ENCODE data around the gene MED7. TPM values are rescaled to one million over a fixed set of nuclear protein-coding genes. Genes with fewer than 3 reads are reported as not detected.
A peak's percentile ranks its signal among the peaks of the same experiment; 100 is the strongest.

The MED7 gene
- total and polyA plus RNA-seq, 2 of the 4 experiments (the other 2 are of a cell fraction), result 8.6 to 9.0 TPM

DNA sequence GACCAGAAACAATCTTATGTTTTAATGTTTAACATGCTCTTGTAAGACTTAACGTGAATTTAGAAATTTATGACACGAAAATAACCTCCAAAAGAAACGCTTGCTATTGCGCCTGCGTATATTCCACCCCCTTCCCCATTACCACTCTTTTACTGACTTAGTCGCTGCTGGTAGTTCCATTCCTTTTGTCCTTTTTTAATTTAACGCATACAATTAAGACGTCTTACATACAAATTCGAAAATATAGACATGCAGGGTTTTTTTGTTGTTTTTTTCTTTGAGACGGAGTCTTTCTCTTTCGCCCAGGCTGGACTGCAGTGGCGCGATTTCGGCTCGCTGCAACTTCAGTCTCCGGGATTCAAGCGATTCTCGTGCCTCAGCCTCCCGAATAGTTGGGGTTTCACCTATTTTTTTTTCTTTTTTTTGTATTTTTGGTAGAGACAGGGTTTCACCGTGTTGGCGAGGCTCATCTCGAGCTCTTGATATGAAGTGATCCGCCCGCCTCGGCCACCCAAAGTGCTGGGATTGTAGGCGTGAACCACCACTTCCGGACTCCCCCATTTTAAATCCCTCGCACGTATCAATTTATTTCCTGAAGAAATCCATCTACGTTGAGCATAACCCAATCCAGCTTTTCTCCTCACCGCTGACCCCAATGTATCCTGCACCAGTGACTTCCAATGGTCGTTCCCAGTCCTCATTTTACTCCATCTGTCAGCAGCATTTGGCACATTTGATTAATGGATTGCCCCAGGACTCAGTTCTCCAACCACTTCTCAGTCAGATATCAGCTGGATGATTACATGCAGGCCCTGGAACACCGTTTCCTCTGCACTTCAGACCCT lies 684 bp upstream of the MED7 start:
- peak overlapping the region; percentile 81 for H3K56ac ChIP-seq (ENCODE audit: extremely low read depth, insufficient read depth, low read length)
- peak overlapping the region; percentile 76 for H3K27ac ChIP-seq (ENCODE audit: insufficient read depth, low read length)
- peak overlapping the region; percentile 99 for H3K23ac ChIP-seq (ENCODE audit: low read depth, low read length)
- H3K14ac ChIP-seq (replicated peaks; ENCODE audit: low read depth, low read length), result peak overlapping the region; percentile 94
- H4K5ac ChIP-seq (ENCODE audit: low read depth, low read length), result peak overlapping the region; percentile 98
- peak overlapping the region; percentile 96 for H2AFZ ChIP-seq (replicated peaks; ENCODE audit: low read length, poor library complexity)
- peak; percentile 6 for DNase-seq
- peak overlapping the region; percentile 94 for H4K91ac ChIP-seq (ENCODE audit: insufficient read depth, low read depth, low read length)
- H4K20me1 ChIP-seq (ENCODE audit: insufficient read depth, low read length), result no peaks in the 10 kb centered on the region
- in situ Hi-C loops (cut with MboI; ENCODE audit: low sequenced_read_pairs), result loop anchor here (10.0 to 25.0 kb wide), 3 partner anchors 171 to 1206 kb away; partner anchors contain the start of gene LSM11
- peak overlapping the region; percentile 68 for H2BK20ac ChIP-seq (ENCODE audit: low read depth, low read length)
- ChIA-PET CTCF (interaction anchor here (1.6 kb wide), 1 partner anchor 27 kb away, joined by 5 read pairs; no protein-coding TSS in a partner anchor), POLR2A (ENCODE audit: unreplicated experiment) (interaction anchor here (0.7 to 0.9 kb wide), 2 partner anchors 11 to 48 kb away, joined by 3 to 4 read pairs; no protein-coding TSS in a partner anchor)
- intact Hi-C loops (cut with micrococcal nuclease), result no loop called here
- no peaks in the 10 kb centered on the region for H3K27me3 ChIP-seq (ENCODE audit: control insufficient read depth, insufficient read depth, low read length)
- peaks cover 3% of the 10 kb centered on the region; the same call in 1 of the 2 replicates for H3K9me1 ChIP-seq (ENCODE audit: insufficient read depth, low read length)
- no peaks in the 10 kb centered on the region for H3K4me1 ChIP-seq (ENCODE audit: control insufficient read depth, insufficient read depth, low read length)
- H2AK9ac ChIP-seq (replicated peaks; ENCODE audit: low read depth, low read length, poor library complexity), result peak overlapping the region; percentile 89
- peak; percentile 59 for ATAC-seq (ENCODE audit: low read depth)
- peak overlapping the region; percentile 95 for H3K4me2 ChIP-seq (ENCODE audit: low read depth, low read length)
- peaks cover 16 to 23% of the 10 kb centered on the region in 2 experiments for H3K79me1 ChIP-seq (ENCODE audit: low read depth in 1 of 2, low read length in 2 of 2)
- H2BK15ac ChIP-seq (ENCODE audit: low read depth, low read length), result peak overlapping the region; percentile 66
- H3K9me3 ChIP-seq (ENCODE audit: control insufficient read depth, insufficient read depth, low read length), result no peaks in the 10 kb centered on the region
- H3K4me3 ChIP-seq (ENCODE audit: insufficient read depth, low read depth, low read length), result peak overlapping the region; percentile 84
- peak overlapping the region; percentile 86 for H2BK120ac ChIP-seq (ENCODE audit: low read depth, low read length)
- dilution Hi-C loops (cut with HindIII; ENCODE audit: low sequenced_read_pairs, unreplicated experiment), result no loop called here
- H2AK5ac ChIP-seq (ENCODE audit: low read depth, low read length), result peak overlapping the region; percentile 44; the same call in 1 of the 2 replicates
- BruUV-seq (replicated peaks), result no TSS peak
- peak overlapping the region; percentile 83 for H3K9ac ChIP-seq (ENCODE audit: low read depth, low read length)
- H2BK5ac ChIP-seq (ENCODE audit: low read depth, low read length, poor library complexity, severe bottlenecking), result peak overlapping the region; percentile 83
- 4% methylated on average over 6 of the region's 33 CpGs; no CpG with 5 or more reads in 1 of the 2 experiments for WGBS, 2 experiments (ENCODE audit: extremely low coverage in 2 of 2, insufficient read length in 1 of 2)
- peak overlapping the region; percentile 85 for H3K18ac ChIP-seq (ENCODE audit: low read depth, low read length)
- peaks cover 3% of the 10 kb centered on the region; the same call in 1 of the 2 replicates for H3K36me3 ChIP-seq (ENCODE audit: control insufficient read depth, insufficient read depth, low read length)
- H4K8ac ChIP-seq (ENCODE audit: low read depth in 2 of 2, low read length in 2 of 2), result peak overlapping the region; percentile 97 to 99
- peak overlapping the region; percentile 90 for H3K4ac ChIP-seq (ENCODE audit: low read depth, low read length)
- no peak for TF ChIP-seq SMC3 (IDR thresholded peaks at IDR 0.05; ENCODE audit: low read depth, low read length)
- no peak for TF ChIP-seq CHD1 (IDR thresholded peaks at IDR 0.05; ENCODE audit: low read depth, low read length)
- no peak for TF ChIP-seq CEBPB (IDR thresholded peaks at IDR 0.05; ENCODE audit: low read depth, low read length)
- TF ChIP-seq RAD21 (IDR thresholded peaks at IDR 0.05; ENCODE audit: low read length), result no peak
- TF ChIP-seq FOS (IDR thresholded peaks at IDR 0.05; ENCODE audit: low read depth, low read length), result no peak
- TF ChIP-seq, protein P1, sequence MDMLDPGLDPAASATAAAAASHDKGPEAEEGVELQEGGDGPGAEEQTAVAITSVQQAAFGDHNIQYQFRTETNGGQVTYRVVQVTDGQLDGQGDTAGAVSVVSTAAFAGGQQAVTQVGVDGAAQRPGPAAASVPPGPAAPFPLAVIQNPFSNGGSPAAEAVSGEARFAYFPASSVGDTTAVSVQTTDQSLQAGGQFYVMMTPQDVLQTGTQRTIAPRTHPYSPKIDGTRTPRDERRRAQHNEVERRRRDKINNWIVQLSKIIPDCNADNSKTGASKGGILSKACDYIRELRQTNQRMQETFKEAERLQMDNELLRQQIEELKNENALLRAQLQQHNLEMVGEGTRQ (IDR thresholded peaks at IDR 0.05; ENCODE audit: low read depth, low read length), result no peak
- TF ChIP-seq RCOR1 (IDR thresholded peaks at IDR 0.05; ENCODE audit: insufficient replicate concordance, low read length), result no peak
- no peak for TF ChIP-seq MAZ (IDR thresholded peaks at IDR 0.05; ENCODE audit: borderline replicate concordance, low read depth, low read length)
- TF ChIP-seq RFX5 (IDR thresholded peaks at IDR 0.05; ENCODE audit: low read depth, low read length), result no peak
- no peak for TF ChIP-seq MAFK (IDR thresholded peaks at IDR 0.05; ENCODE audit: low read depth, low read length)
- TF ChIP-seq MXI1 (IDR thresholded peaks at IDR 0.05; ENCODE audit: borderline replicate concordance, low read depth, low read length), result no peak
- no peak for TF ChIP-seq BHLHE40 (IDR thresholded peaks at IDR 0.05; ENCODE audit: low read depth, low read length)
- TF ChIP-seq POLR2A (IDR thresholded peaks at IDR 0.05; ENCODE audit: low read depth, low read length), result no peak
- no peak for TF ChIP-seq NFE2L2 (IDR thresholded peaks at IDR 0.05; ENCODE audit: low read depth, low read length)
- TF ChIP-seq, protein P2, sequence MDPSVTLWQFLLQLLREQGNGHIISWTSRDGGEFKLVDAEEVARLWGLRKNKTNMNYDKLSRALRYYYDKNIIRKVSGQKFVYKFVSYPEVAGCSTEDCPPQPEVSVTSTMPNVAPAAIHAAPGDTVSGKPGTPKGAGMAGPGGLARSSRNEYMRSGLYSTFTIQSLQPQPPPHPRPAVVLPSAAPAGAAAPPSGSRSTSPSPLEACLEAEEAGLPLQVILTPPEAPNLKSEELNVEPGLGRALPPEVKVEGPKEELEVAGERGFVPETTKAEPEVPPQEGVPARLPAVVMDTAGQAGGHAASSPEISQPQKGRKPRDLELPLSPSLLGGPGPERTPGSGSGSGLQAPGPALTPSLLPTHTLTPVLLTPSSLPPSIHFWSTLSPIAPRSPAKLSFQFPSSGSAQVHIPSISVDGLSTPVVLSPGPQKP (IDR thresholded peaks at IDR 0.05; ENCODE audit: borderline replicate concordance, low read depth, low read length), result no peak

All from IMR-90 (cell line).